GM19328 (cell line): ENCODE results near the gene RAVER1.
"Not testable (repeated sequence)": the region's sequence is repeated elsewhere in the genome, so short reads cannot be mapped to it uniquely, and the experiment has no call there.

Experiments
- ATAC-seq: cut with Tn5 transposase; IDR thresholded peaks from one replicate; pipeline ENCODE4 v1.9.1; 2021; ENCODE audit warnings: mild to moderate bottlenecking, moderate library complexity; ENCODE audit not compliant: unreplicated experiment

RAVER1 gene

DNA sequence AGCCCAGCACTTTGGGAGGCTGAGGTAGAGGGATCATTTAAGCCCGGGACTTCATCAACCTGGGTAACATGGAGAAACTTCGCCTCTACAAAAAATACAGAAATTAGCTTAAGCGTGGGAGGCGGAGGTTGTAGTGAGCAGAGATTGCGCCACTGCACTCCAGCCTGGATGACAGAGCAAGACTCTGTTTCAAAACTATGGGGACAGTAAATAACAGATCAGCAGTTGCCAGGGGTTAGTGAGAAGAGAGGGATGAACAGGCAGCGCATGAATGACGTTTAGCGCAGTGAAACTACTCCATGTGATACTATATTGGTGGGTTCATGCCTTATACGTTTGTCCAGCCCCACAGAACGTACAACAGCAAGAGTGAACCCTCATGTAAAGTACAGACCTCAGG, 13.2 kb upstream of the RAVER1 start:
- no peak for ATAC-seq

GRCh38 chr19:10344780-10345179, 11.5 kb upstream of the RAVER1 start:
- no peak for ATAC-seq

DNA sequence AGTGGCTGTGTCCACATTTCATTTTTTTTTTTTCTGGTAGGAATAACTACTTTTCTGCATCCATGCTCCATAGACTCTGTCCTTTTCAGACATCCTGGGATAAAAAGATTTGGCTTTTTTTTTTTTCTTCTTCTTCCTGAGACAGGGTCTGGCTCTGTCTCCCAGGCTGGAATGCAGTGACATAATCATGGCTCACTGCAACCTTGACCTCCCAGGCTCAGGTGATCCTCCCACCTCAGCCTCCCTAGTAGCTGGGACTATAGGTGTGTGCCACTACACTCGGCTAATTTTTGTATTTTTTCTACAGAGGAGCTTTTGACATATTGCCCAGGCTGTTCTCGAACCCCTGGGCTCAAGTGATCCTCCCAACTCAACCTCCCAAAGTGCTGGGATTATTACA, 10.2 kb upstream of the RAVER1 start:
- no peak for ATAC-seq

GRCh38 chr19:10339977-10340376, 6.6 kb upstream of the RAVER1 start:
- no peak for ATAC-seq

- no peak for ATAC-seq
Measured at GRCh38 chr19:10339380-10339960, 6.1 kb upstream of the RAVER1 start, which contains the start of gene ICAM3. ICAM3 (minus strand) TSS chr19:10339624; CDS start chr19:10339614, 10 bp downstream.

DNA sequence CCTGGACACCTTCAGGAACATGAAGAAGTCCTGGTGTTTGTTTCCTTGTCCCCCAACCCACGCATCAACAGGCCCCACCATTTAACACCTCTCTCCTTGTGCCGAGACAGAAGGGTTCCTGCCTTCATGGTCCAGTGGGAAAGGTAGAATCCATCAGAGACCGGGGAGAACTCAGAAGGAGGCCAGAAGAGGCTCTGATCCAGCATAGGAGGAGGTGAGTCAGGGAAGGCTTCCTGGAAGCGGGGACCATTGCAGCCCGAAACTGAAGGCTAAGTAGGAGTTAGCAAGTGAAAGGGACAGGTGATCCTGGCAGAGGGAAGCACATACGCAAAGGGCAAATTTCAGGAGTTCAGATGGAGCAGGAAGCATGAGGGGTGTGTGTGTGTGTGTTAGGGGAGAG, 5.6 kb upstream of the RAVER1 start:
- ATAC-seq, result no peak

GRCh38 chr19:10336725-10337124, 3.4 kb upstream of the RAVER1 start:
- ATAC-seq, result not testable (repeated sequence)

DNA sequence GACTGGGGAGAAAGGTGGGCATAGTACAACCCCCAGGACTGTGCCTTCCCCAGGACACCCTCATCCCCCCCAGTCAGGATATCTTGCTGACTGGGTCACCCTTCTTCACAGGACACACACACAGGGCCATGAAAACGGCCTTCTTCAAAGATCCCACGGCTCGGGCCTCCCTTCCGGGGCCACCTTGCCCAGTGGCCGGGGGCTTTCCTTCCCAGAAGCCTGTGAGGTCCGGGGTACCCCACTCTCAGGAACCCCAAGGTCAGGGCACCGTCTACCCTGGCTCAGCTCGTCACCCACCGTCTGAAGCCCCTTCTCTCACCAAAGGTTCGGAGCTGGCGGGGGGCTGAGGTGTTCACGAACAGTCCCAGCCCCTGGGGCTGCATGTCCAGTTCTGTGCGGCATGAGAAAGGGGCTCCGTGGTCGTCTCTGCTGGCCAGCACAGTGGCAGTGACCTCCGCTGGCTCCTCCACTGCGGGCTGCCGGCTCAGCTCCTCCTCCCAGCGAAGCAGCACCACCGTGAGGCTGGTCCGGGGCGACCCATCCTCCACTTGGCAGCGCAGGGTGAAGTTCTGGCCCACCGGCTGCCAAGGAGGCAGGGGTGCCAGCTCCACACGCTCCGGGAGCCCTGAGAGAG, 2.1 kb upstream of the RAVER1 start:
- ATAC-seq, result no peak

DNA sequence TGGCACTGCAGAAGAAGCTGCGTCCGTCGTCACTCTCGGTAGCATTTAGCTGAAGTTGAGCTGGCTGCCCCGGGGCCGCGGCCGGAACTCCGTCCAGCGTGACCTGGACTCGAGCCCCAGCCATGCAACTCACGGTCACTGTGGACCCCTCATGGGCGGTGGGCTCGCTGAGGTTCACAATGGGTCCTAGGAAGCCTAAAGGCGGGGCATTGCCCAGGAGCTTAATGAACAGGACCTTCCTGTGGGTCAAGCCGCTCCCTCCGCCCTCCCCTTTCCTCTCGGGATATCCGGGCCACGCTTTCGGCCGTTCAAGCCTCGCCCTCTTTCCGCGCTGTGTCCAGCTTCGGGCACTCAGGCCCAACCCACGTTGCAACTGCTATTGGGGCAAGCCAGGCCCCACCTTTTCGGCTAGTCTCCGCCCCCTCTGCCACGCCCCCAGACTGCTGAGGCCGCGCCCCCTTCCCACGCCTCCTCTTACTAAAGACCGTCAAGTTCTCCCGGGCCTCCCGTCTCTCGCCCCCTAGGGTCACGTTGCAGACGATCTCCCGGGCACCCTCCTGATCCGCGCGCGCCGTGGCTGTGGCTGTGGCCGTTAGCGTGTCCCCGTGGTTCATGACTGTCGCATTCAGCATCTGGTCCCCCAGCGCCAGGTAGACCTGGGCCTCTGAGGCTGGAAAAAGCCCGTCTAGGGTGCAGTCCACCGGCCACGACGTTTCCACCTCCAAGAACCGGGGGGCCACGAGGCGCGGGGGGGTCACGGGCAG, 1.4 kb upstream of the RAVER1 start:
- ATAC-seq, result no peak

DNA sequence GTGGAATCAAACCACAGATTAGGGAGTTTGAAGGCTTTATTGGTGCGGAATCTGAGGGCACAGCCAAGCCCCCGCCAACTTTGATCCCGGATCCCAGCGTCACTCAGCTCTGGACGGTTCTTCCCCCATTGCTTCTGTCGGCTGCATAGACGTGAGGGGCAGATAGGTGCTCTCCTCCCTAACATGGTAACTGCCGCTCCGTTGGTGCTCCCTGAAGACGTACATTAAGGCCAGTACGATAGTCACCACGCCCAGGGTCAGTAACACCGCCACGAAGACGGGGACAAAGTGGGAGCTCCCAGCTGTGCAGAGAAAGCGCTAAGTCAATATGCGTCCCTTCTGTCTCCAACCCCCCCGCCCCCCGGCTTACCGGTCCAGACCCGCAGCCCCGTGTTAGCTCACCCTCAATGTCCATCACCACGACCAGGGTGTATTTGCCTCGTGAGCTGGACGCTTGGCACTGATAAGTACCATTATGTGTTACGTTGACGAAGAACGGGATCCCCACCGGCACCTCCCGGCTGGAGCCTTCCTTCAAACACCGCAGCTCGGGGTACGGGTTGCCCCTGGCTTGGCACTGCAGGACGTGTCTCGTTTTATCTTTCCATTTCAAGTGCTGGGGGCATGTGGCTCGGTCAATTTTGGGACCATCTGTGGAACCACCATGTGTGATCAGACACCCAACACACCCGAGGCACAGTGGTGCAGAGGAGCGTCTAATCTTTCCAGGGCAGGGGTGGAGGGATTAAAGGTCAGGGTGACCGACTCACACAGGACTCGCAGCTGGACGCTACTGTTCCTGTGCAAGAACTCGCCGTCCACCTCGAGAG, 644 bp upstream of the RAVER1 start:
- peak; percentile 8 for ATAC-seq

- no peak for ATAC-seq
Measured at GRCh38 chr19:10332158-10332964, 968 bp downstream of the RAVER1 start.

DNA sequence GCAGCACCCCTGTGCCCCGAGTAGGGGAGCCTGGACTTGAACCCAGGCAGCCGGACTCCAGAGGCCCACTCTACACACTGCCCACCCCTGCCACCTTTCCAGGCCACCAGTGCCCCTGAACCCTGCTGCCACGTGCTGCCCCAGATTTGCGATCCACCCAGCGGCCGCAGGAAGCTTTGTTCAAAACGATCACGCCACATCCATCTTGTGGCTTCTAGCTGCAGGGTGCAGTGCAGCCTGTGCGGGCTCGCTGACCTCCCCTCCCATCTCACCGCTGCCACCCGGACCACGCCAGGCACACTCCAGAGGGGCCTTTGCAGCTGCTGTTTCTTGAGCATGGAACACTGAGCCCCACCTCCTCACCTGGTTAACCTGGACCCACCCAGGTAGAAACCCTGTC, 3.8 kb downstream of the RAVER1 start:
- ATAC-seq, result no peak

DNA sequence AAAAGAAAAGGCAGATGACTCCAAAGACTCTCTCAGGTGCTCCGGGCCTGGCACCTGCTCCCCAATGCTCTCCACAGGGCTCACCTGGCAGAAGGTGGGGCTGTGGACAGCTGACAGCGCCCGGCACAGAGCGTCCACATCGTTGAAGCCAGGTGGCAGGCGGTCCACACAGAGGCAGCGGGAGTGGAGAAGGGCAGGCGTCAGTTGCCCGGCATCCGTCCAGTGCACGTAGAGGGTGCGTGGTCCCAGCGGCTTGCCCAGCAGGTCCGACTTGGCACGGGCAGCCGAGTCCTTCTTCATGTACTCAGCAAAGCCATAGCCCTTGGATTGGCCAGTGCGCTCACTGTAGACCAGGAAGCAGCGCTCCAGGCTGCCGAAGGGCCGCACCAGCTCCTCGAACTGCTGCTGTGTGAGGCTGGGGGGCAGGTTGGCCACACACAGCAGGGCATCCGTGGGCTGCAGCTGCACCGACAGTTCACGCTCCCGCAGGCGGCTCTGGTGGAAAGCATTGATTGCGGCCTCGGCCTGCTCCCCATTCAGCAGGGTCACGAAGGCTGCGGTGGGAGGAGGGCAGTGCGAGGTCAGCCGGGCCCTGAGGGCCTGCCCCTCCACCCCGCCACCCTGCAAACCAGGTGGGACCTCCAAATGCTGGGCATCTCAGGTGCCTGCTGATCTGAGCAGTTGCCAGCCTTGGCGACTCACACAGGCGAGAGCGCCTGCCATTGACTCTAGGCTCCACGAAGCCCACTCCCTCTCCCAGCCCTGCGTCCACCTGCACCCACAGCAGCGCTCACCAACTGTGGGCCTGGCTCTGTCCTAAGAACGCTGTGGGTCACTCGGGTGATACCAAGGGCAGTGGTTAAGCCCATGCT, 4.5 kb downstream of the RAVER1 start:
- ATAC-seq, result no peak

DNA sequence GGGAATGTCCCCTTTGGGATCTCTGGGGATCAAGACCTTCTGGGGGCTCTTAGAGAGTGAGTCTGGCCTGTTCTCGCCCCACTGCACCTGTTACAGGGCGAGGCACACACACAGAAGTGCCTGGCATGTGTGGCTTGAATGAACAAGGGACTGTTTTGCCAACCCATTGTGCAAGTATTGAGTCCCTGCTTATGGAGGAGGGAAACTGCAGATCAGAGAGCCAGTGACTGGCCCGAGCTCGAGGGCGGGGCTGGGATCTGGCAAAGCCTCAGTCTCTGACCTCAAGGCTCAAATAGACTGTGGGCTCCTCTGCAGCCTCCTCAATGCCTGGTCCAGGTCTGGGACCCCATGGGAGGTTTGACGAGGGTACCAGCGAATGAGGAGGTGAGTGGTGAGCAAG, 5.5 kb downstream of the RAVER1 start:
- no peak for ATAC-seq

DNA sequence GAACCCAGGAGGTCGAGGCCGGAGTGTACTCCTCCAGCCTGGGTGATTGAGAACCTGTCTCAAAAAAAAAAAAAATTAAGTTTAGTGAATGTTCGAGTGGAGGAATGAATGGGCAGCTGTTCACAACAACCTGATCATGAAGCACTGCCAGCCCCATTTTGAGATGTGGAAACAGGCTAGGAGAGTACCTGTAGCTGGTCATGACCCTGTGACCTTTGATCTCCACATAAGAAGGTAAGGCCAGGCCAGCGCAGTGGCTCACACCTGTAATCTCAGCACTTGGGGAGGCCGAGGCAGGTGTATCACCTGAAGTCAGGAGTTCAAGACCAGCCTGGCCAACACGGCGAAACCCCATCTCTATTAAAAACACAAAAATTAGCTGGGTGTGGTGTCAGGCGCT, 7.6 kb downstream of the RAVER1 start:
- no peak for ATAC-seq

DNA sequence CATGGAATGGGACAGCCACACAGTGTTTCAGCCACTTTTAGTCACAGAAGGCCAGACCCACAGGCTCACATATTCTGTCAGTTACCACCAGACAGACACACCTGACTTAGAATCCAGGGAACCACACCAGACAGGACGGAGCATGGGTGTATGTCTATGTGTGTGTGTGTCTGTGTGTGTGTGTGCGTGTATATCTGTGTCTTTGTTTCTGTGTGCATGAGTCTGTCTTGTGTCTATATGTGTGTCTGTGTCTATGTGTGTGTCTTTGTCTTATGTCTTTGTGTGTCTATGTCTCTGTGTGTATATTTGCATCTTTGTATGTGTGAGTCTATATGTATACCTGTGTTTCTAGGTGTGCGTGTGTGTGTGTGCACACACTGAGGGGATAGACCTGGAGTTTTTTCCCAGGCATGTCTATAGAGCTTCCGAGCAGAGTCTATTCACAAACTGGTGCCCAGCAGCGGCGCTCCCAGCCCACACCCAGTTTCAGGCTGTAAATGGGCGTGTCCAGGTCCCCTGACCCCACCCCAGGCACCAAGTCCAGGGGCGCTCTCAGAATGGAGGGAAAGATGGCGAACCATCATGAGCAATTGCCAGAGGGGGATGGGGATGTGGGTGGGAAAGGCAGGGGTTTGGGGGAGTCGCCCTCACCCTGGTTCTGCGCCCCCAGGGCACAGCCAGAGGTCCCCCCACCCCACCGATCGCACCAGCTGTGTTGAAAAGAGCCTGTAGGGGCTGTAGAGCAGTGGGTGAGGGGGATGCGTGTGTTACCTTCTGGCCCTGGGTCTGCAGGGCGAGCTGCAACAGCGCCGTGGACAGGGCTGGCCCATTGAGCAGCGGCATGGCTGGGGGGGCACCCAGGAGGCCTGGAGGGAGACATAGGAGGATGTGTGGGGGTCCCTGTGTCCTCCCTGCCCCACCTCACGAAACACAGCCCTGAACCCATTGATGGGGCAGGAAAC, 11.2 kb downstream of the RAVER1 start:
- no peak for ATAC-seq

DNA sequence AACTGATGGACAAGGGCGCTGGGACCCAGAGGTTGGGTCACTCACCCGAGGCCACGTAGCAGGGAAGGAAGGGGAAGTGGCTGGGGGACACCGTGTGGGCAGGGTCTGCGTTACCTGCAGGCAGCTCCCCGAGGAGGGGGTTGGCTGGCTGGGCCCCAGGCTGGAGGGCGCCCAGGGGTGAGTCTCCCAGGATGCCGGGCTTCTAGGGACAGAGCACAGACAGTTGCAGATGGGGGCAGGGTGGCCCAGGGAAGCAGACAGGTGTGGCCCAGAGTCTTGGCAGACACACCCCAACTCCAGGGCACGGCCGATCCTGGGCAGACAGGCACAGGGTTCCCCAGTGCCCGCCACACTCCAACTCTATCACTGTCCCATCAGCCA, 11.9 kb downstream of the RAVER1 start:
- no peak for ATAC-seq

GRCh38 chr19:10320602-10321416, 12.5 kb downstream of the RAVER1 start:
- ATAC-seq, result no peak
